AG04450 (cell line): ENCODE measurements around the gene SLC2A4. TPM values are rescaled to one million over a fixed set of nuclear protein-coding genes. Genes with fewer than 3 reads are reported as not detected.

Source experiments
- CTCF ChIA-PET: fragments of 300-600, 350-600 bp; formaldehyde crosslinking; extraction: SDS; loops from one replicate; lab custom pipeline; 2022; ENCODE audit warnings: antibody characterized with exemption, inconsistent platforms; lab: Charles Lee
- POLR2A ChIA-PET: fragments of 350-600 bp; formaldehyde crosslinking; extraction: SDS; loops from one replicate; lab custom pipeline; 2021; ENCODE audit warnings: antibody characterized with exemption, inconsistent platforms; lab: Yijun Ruan, JAX
- DNase-seq: peaks from one replicate; pipeline ENCODE4 v3.0.0-alpha.2; 2011; ENCODE audit warnings: low read depth, low spot score
- H3K27ac ChIP-seq: one replicate; pipeline ENCODE4 v1.5.1; 2012; ENCODE audit warnings: low read depth, low read length, control low read depth
- H3K27me3 ChIP-seq: one replicate; pipeline ENCODE4 v1.6.0; 2012; ENCODE audit warnings: low read length; ENCODE audit not compliant: control insufficient read depth, insufficient read depth
- H3K4me3 ChIP-seq: 2 replicates; pipeline ENCODE4 v1.5.1; 2011; ENCODE audit warnings: mild to moderate bottlenecking, low read depth, low read length, control low read depth
- H3K9me3 ChIP-seq: 2 replicates; pipeline ENCODE4 v1.5.1; 2012; ENCODE audit warnings: low read length; ENCODE audit not compliant: control insufficient read depth, insufficient read depth
- polyA plus RNA-seq: library from polyadenylated mRNA; depleted of rRNA; stranded (reverse); fragments of >200 nt; gene quantifications from 2 replicates; pipeline ENCODE4 v1.2.3, GENCODE V29; 2011
- TF ChIP-seq, protein P1 (sequence below): IDR thresholded peaks from 2 replicates; pipeline ENCODE4 v1.5.1; 2011; ENCODE audit warnings: low read depth, low read length, control low read depth, inconsistent platforms

The SLC2A4 gene
- polyA plus RNA-seq, 1 experiment = 0.21 TPM

DNA sequence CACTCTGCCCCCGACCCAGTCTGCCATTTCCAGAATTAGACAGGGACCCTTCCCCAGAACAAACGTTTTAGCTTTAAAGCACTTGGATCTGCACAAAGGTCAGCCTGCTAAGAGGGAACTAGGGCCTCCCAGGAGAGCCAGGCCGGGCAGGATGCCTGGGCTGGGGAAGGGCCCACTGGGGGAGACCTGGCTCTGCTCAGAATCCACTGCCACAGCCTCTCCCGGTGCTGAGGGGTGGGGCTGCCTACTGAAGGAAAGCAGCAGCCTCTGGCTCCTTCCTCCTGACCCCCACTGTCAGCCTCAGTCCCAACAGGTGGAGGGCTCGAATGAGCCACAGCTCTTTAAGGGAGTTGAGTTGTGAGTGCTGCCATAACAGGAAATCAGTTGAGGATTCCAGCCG is 11.2 kb downstream of the SLC2A4 start:
- Histone ChIP-seq H3K4me3 (no peak overlapping the region), H3K27me3 (peaks cover 57% of the 10 kb centered on the region), H3K27ac (no peak overlapping the region), H3K9me3 (peaks cover 4% of the 10 kb centered on the region; the same call in 1 of the 2 replicates)
- CTCF ChIA-PET = interaction anchor here (0.6 to 0.7 kb wide), 2 partner anchors 10 to 61 kb away, joined by 3 to 6 read pairs; no protein-coding TSS in a partner anchor
- DNase-seq = no peak
- TF ChIP-seq, protein P1, sequence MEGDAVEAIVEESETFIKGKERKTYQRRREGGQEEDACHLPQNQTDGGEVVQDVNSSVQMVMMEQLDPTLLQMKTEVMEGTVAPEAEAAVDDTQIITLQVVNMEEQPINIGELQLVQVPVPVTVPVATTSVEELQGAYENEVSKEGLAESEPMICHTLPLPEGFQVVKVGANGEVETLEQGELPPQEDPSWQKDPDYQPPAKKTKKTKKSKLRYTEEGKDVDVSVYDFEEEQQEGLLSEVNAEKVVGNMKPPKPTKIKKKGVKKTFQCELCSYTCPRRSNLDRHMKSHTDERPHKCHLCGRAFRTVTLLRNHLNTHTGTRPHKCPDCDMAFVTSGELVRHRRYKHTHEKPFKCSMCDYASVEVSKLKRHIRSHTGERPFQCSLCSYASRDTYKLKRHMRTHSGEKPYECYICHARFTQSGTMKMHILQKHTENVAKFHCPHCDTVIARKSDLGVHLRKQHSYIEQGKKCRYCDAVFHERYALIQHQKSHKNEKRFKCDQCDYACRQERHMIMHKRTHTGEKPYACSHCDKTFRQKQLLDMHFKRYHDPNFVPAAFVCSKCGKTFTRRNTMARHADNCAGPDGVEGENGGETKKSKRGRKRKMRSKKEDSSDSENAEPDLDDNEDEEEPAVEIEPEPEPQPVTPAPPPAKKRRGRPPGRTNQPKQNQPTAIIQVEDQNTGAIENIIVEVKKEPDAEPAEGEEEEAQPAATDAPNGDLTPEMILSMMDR = no peak
- POLR2A ChIA-PET = interaction anchor here (0.5 kb wide), 1 partner anchor 358 kb away, joined by 3 read pairs; the partner anchor contains the start of gene ATP1B2

DNA sequence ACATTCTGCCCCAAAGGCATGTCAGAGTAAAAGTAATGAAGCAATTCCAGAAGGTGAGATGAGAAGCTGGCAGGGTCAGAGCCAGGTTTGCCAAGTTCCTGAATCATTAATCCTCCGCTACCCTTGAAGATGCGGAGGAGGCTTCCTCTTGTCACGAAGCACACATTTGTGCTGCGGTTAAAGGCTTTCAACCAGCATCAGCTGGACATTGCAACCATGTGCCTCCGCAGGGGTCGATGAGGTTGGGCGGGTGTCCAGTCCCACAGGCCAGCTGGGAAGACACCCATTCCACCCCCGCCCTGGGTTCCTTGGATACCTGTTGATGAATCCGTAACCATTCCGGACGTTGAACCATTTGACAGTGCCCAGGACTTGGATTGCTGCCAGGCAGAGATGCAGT is 11.6 kb downstream of the SLC2A4 start:
- CTCF ChIA-PET = interaction anchor here (0.7 kb wide), 1 partner anchor 11 kb away, joined by 3 read pairs; no protein-coding TSS in a partner anchor
- TF ChIP-seq, protein P1 = no peak
- DNase-seq = no peak
- H3K4me3 ChIP-seq = no peak overlapping the region
- H3K27me3 ChIP-seq = peaks cover 53% of the 10 kb centered on the region
- peaks cover 4% of the 10 kb centered on the region; the same call in 1 of the 2 replicates for H3K9me3 ChIP-seq
- no peak overlapping the region for H3K27ac ChIP-seq
- POLR2A ChIA-PET = no interaction called here

DNA sequence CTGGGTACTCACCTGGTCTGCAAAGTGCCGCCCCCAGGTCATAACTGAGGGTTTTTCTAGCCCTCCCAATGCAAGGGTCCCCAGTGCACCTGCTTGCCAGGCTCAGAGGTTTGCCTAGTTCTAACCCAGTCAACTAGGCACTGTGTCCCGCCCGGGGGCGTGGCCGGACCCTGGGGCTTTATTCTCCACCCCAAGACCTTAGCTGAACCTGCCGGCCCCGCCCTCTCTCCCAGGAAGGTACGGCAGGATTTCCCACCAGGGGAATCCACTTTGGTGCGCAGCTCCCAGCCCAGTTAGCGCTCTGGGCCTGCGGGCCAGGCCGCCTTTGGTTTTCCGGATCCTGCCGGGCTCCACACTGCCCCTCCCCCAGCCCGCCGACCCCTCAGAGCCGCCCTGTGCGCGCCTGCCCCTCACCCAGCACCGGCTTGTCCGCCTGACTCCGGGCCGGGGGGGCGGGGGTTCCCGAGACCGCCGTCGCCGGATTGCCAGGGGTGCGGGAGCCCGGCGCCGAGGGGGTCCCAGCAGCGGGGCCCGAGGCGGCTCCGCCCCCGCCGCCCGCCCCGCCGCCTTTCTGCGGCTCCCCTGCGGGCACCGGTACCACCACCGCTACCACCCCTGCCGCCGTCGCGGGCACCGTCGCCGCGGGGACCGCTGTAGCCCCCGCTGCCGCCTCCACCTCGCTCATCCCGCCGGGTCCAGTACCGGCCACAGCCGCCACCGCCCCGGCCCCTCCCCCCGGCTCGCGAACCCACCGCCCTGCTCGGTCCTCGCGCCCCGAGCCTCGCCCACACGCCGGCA is 12.5 kb downstream of the SLC2A4 start:
- Histone ChIP-seq H3K27ac (no peak overlapping the region), H3K4me3 (no peak overlapping the region; the same call in 1 of the 2 replicates), H3K9me3 (peaks cover 4% of the 10 kb centered on the region; the same call in 1 of the 2 replicates), H3K27me3 (peaks cover 47% of the 10 kb centered on the region)
- ChIA-PET POLR2A (no interaction called here), CTCF (no interaction called here)
- TF ChIP-seq, protein P1 = no peak
- DNase-seq = no peak

DNA sequence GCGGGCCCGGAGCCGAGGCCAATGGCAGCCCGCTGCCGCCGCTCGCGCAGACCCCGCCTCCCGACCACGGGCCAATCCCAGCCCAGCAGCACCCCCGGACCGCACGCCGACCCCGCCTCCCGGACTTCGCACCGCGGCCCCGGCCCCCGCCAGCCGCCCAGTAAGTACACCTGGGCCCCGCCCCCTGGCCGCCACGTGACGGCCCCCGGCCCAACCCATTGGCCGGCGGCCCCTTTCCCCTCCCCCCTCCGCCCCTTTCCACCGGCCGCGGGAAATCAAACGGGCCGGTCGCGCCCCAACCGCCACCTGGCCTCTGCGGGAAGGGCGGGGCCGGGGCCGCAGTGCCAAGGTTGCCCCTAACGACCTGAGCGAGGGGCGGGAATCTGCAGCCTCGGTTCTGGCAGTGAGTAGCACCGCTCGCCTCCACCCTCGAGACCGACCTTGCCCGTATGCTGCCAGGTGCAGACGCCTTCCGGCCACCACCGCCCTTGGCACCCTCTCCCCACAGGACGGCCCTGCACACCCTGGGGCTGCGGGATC is 13.2 kb downstream of the SLC2A4 start, which contains the start of gene YBX2:
YBX2 (minus strand) TSS at position 26 of the 540 bp plus-strand sequence. CDS start 139 bp downstream, outside the sequence.
- CTCF ChIA-PET = no interaction called here
- Histone ChIP-seq H3K27me3 (peaks cover 41% of the 10 kb centered on the region), H3K27ac (no peak within 1 kb of the TSS), H3K9me3 (peaks cover 4% of the 10 kb centered on the region; the same call in 1 of the 2 replicates), H3K4me3 (peak within 1 kb of the TSS; percentile 7; the same call in 1 of the 2 replicates)
- TF ChIP-seq, protein P1 = no peak
- POLR2A ChIA-PET = no interaction called here
- no peak for DNase-seq
